CD4-positive, alpha-beta memory T cell (primary cell): Measurements from ENCODE around the gene SLC35A5. TPM values are rescaled to one million over a fixed set of nuclear protein-coding genes. Genes with fewer than 3 reads are reported as not detected.

ENCODE experiments used
- CTCF ChIA-PET: fragments of 350-600 bp; sonication (Branson Sonifier 250); formaldehyde crosslinking; loops from one replicate; lab custom pipeline; 2021; ENCODE audit warnings: inconsistent platforms; ENCODE audit not compliant: partially characterized antibody; lab: Charles Lee
- POLR2A ChIA-PET: fragments of 350-600 bp; sonication (Branson Sonifier 250); formaldehyde crosslinking; loops from one replicate; lab custom pipeline; 2021; ENCODE audit not compliant: partially characterized antibody; lab: Charles Lee
- DNase-seq, 5 donors: peaks; one replicate each; pipeline versions ENCODE4 v3.0.0 to v3.0.0-alpha.2; 2020 to 2022; ENCODE audit warnings: mixed read lengths in 1 of 5
- H3K27ac ChIP-seq: one replicate; pipeline ENCODE4 v1.7.0; 2013; ENCODE audit warnings: low read depth, low read length
- H3K27me3 ChIP-seq: 2 replicates; pipeline ENCODE4 v1.7.0; 2013; ENCODE audit warnings: mild to moderate bottlenecking, low read length, moderate library complexity; ENCODE audit not compliant: insufficient read depth
- H3K36me3 ChIP-seq: 2 replicates; pipeline ENCODE4 v1.7.0; 2013; ENCODE audit warnings: mild to moderate bottlenecking, low read length, moderate library complexity; ENCODE audit not compliant: insufficient read depth
- H3K4me1 ChIP-seq: 2 replicates; pipeline ENCODE4 v1.7.0; 2013; ENCODE audit warnings: mild to moderate bottlenecking, low read length, moderate library complexity; ENCODE audit not compliant: insufficient read depth
- H3K4me3 ChIP-seq, 2 donors: one replicate each; pipeline ENCODE4 v1.7.0; 2013; ENCODE audit warnings: low read length in 2 of 2, mild to moderate bottlenecking in 1 of 2
- H3K9me3 ChIP-seq, 2 donors: one replicate each; pipeline ENCODE4 v1.7.0; 2013; ENCODE audit warnings: low read length in 2 of 2, control low read depth in 1 of 2; ENCODE audit not compliant: control insufficient read depth in 1 of 2
- H3K27ac Mint-ChIP-seq, 7 donors: one replicate each; pipeline ENCODE4 v1.8.0; 2020 to 2021; ENCODE audit warnings: mixed read lengths in 7 of 7, mild to moderate bottlenecking in 6 of 7, inconsistent platforms in 3 of 7, moderate library complexity in 3 of 7
- H3K27me3 Mint-ChIP-seq, 2 donors: one replicate each; pipeline ENCODE4 v1.8.0; 2020 to 2021; ENCODE audit warnings: mixed read lengths in 2 of 2
- H3K36me3 Mint-ChIP-seq, 2 donors: one replicate each; pipeline ENCODE4 v1.8.0; 2020 to 2021; ENCODE audit warnings: mixed read lengths in 2 of 2, inconsistent platforms in 1 of 2, mild to moderate bottlenecking in 1 of 2
- H3K4me1 Mint-ChIP-seq, 4 donors: one replicate each; pipeline ENCODE4 v1.8.0; 2020 to 2021; ENCODE audit warnings: mixed read lengths in 4 of 4, mild to moderate bottlenecking in 1 of 4
- H3K4me3 Mint-ChIP-seq, 8 donors: one replicate each; pipeline ENCODE4 v1.8.0; 2020 to 2021; ENCODE audit warnings: mixed read lengths in 8 of 8, mild to moderate bottlenecking in 7 of 8, moderate library complexity in 6 of 8, inconsistent platforms in 3 of 8
- H3K9me3 Mint-ChIP-seq, 8 donors: one replicate each; pipeline ENCODE4 v1.8.0; 2020 to 2021; ENCODE audit warnings: mixed read lengths in 8 of 8, mild to moderate bottlenecking in 5 of 8, inconsistent platforms in 3 of 8, moderate library complexity in 1 of 8
- intact Hi-C: fragments of 100-400 bp; cut with micrococcal nuclease; formaldehyde crosslinking; loops from one replicate; pipeline ENCODE4 v1.15.1; 2023
- polyA plus RNA-seq, 2 donors: library from polyadenylated mRNA; unstranded; fragments of 300-500 nt; fragmentation: Illumina TruSeq; gene quantifications; one replicate each; pipeline ENCODE4 v1.2.3, GENCODE V29; 2021
- total RNA-seq, 2 experiments: library from RNA; stranded (reverse); gene quantifications; one replicate each; pipeline ENCODE4 v1.2.3, GENCODE V29; 2021

Gene SLC35A5
- total and polyA plus RNA-seq, 4 experiments from 2014 or later: 13.9 to 26.6 (median 25.2) TPM

DNA sequence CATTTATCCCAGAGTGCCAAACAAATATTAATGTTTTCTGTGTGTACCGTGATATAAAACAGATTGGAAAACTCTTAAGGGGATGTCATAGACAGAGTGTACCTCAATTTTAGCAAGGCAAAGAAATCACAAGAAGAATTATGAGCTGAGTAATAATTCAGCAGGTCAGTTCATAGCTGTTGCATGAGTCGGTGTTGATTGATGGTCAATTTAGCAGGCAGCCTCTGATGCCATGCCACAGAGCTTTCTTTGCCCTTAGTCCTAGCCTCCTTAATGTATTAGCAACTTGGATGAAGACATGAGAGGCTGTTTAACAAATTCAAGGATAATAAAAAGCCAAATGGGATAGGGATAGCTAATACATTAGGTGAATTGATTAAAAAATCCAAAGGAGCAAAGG, 6.8 kb downstream of the SLC35A5 start:
- Histone ChIP-seq H3K4me3 (no peak overlapping the region), H3K4me1 (peaks cover 1% of the 10 kb centered on the region), H3K27ac (no peak overlapping the region), H3K27me3 (no peaks in the 10 kb centered on the region), H3K36me3 (peaks cover 20% of the 10 kb centered on the region), H3K9me3 (no peaks in the 10 kb centered on the region)
- peaks cover 6 to 29% (median 16%) of the 10 kb centered on the region in 4 donors for H3K4me1 Mint-ChIP-seq
- CTCF ChIA-PET: interaction anchor here (1.0 to 1.7 kb wide), 4 partner anchors 9 to 23 kb away, joined by 3 to 9 read pairs (median 5); no protein-coding TSS in a partner anchor
- no peak for DNase-seq
- H3K4me3 Mint-ChIP-seq: no peak overlapping the region
- intact Hi-C loops: loop anchor here (10.0 kb wide), 2 partner anchors 406 to 446 kb away; partner anchors contain the start of gene CD200R1
- H3K9me3 Mint-ChIP-seq: no peaks in the 10 kb centered on the region
- H3K27ac Mint-ChIP-seq: peak overlapping the region in 1 of 7 donors; percentile 22
- H3K36me3 Mint-ChIP-seq: peaks cover 61 to 65% of the 10 kb centered on the region in 2 donors
- H3K27me3 Mint-ChIP-seq: no peaks in the 10 kb centered on the region
- POLR2A ChIA-PET: no interaction called here

DNA sequence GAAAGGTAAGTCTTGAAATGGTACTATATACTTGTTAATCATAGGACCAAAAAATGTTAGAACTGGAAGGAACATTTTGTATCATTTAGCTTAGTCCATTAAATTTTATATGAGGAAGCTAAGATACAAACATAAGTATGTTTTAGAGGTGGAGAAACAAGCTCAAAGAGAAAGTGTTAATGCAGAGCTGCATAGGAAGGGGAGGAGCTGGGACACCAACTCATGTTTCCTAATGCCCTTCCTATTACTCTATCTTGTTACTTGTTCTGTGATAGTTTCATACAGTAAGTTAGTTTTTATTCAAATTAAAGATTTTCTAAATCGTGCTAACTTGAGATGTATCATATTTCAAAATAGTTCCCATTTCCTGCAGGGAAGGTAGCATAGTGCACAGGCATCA, 7.4 kb downstream of the SLC35A5 start:
- DNase-seq: no peak
- Histone ChIP-seq H3K4me1 (no peaks in the 10 kb centered on the region), H3K4me3 (no peak overlapping the region), H3K27me3 (no peaks in the 10 kb centered on the region), H3K27ac (no peak overlapping the region), H3K36me3 (peaks cover 24% of the 10 kb centered on the region), H3K9me3 (no peaks in the 10 kb centered on the region)
- ChIA-PET POLR2A (no interaction called here), CTCF (interaction anchor here (1.0 to 1.7 kb wide), 4 partner anchors 8 to 22 kb away, joined by 3 to 9 read pairs (median 5); no protein-coding TSS in a partner anchor)
- H3K36me3 Mint-ChIP-seq: peaks cover 64 to 65% of the 10 kb centered on the region in 2 donors
- peaks cover 5 to 23% (median 13%) of the 10 kb centered on the region in 4 donors for H3K4me1 Mint-ChIP-seq
- no peaks in the 10 kb centered on the region for H3K9me3 Mint-ChIP-seq
- H3K27me3 Mint-ChIP-seq: no peaks in the 10 kb centered on the region
- H3K4me3 Mint-ChIP-seq: no peak overlapping the region
- intact Hi-C loops: loop anchor here (10.0 kb wide), 2 partner anchors 406 to 446 kb away; partner anchors contain the start of gene CD200R1
- H3K27ac Mint-ChIP-seq: peak overlapping the region in 1 of 7 donors; percentile 67

DNA sequence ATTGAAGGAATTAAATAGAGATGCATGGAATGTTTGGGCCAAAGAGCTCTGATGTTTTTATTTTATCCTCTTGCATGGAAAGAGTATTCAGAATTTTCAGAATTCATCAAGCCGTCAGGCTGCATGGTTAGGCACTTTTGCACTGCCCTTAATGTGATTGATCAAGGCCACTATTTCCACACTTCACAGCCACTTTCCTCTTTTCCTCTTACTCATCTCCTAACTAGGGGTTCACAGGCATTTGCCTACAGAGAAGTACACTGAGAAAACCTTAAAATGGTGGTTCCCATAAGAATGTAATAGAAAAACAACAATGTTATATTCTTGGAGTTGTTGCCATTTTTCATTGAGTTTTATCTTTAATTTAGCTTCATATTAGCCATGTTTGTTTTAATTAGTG, 10.9 kb downstream of the SLC35A5 start:
- Histone ChIP-seq H3K4me1 (no peaks in the 10 kb centered on the region), H3K9me3 (no peaks in the 10 kb centered on the region), H3K4me3 (no peak overlapping the region), H3K27me3 (no peaks in the 10 kb centered on the region), H3K36me3 (peaks cover 24% of the 10 kb centered on the region), H3K27ac (no peak overlapping the region)
- peaks cover 52 to 57% of the 10 kb centered on the region in 2 donors for H3K36me3 Mint-ChIP-seq
- H3K4me3 Mint-ChIP-seq: no peak overlapping the region
- intact Hi-C loops: no loop called here
- no peak for DNase-seq
- CTCF ChIA-PET: interaction anchor here (1.9 kb wide), 1 partner anchor 11 kb away, joined by 4 read pairs; the partner anchor contains the start of genes ATG3 and SLC35A5
- no peaks in the 10 kb centered on the region for H3K27me3 Mint-ChIP-seq
- no peak overlapping the region for H3K27ac Mint-ChIP-seq
- POLR2A ChIA-PET: no interaction called here
- no peaks in the 10 kb centered on the region for H3K9me3 Mint-ChIP-seq
- peaks cover 0 to 13% (median 7%) of the 10 kb centered on the region in 4 donors for H3K4me1 Mint-ChIP-seq

DNA sequence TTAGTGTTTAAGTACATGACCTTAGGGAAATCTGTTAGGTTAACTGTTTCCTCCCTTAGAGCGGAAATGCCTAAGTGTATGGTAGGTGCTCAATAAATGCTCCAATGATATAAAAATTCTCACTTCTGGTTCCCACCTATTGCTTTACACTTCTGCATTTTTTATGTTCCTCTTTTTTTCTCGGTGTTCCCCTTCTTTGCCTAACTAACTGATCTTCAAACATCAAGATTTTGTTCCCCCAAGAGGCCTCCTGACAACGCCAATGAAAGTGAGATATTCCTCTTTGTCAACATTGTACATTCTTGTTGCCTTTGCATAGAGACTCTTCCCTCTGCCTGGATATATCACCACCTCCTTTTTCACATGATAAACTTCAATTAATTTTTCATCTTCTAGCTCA, 17.4 kb downstream of the SLC35A5 start:
- Mint-ChIP-seq H3K4me1 (peaks cover 0 to 5% (median 3%) of the 10 kb centered on the region in 4 donors), H3K9me3 (no peaks in the 10 kb centered on the region), H3K36me3 (peaks cover 27 to 59% of the 10 kb centered on the region in 2 donors), H3K27me3 (no peaks in the 10 kb centered on the region), H3K27ac (no peak overlapping the region), H3K4me3 (no peak overlapping the region)
- Histone ChIP-seq H3K27me3 (no peaks in the 10 kb centered on the region), H3K36me3 (peaks cover 24% of the 10 kb centered on the region), H3K4me3 (no peak overlapping the region), H3K27ac (no peak overlapping the region), H3K4me1 (no peaks in the 10 kb centered on the region), H3K9me3 (no peaks in the 10 kb centered on the region)
- intact Hi-C loops: no loop called here
- ChIA-PET POLR2A (interaction anchor here (1.1 kb wide), 1 partner anchor 17 kb away, joined by 3 read pairs; the partner anchor contains the start of genes ATG3 and SLC35A5), CTCF (interaction anchor here (0.8 to 1.4 kb wide), 2 partner anchors 10 to 19 kb away, joined by 3 to 5 read pairs; no protein-coding TSS in a partner anchor)
- DNase-seq: no peak

DNA sequence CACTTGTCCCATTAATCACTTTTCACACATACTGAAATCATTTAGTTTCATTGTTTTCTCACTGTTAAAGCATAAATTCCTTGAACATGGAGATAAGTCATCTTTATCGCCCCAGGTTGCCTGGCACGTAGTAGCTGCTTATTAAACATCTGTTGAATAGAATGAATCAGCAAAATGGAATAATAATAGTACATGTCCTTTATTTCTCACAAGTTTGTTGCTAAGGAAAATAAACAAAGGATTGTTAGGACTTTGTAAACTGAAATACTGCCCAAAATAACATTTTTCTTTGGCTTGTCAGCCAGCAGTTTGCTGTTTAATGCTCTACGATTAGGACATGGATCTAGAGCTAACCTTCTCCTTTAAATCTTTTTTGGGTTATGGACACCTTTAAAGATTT, 17.9 kb downstream of the SLC35A5 start:
- Mint-ChIP-seq H3K4me3 (no peak overlapping the region), H3K27me3 (no peaks in the 10 kb centered on the region), H3K27ac (no peak overlapping the region), H3K9me3 (no peaks in the 10 kb centered on the region), H3K36me3 (peaks cover 30 to 61% of the 10 kb centered on the region in 2 donors), H3K4me1 (peaks cover 0 to 5% (median 3%) of the 10 kb centered on the region in 4 donors)
- no peak overlapping the region for H3K27ac ChIP-seq
- no peaks in the 10 kb centered on the region for H3K9me3 ChIP-seq
- ChIA-PET POLR2A (interaction anchor here (1.1 kb wide), 1 partner anchor 18 kb away, joined by 3 read pairs; the partner anchor contains the start of genes ATG3 and SLC35A5), CTCF (interaction anchor here (0.8 to 1.4 kb wide), 2 partner anchors 11 to 20 kb away, joined by 3 to 5 read pairs; no protein-coding TSS in a partner anchor)
- H3K36me3 ChIP-seq: peaks cover 27% of the 10 kb centered on the region
- H3K4me1 ChIP-seq: no peaks in the 10 kb centered on the region
- no peak overlapping the region for H3K4me3 ChIP-seq
- intact Hi-C loops: loop anchor here (5.0 kb wide), 2 partner anchors 233 to 398 kb away; partner anchors contain the start of gene CD200R1
- no peaks in the 10 kb centered on the region for H3K27me3 ChIP-seq
- DNase-seq: no peak

DNA sequence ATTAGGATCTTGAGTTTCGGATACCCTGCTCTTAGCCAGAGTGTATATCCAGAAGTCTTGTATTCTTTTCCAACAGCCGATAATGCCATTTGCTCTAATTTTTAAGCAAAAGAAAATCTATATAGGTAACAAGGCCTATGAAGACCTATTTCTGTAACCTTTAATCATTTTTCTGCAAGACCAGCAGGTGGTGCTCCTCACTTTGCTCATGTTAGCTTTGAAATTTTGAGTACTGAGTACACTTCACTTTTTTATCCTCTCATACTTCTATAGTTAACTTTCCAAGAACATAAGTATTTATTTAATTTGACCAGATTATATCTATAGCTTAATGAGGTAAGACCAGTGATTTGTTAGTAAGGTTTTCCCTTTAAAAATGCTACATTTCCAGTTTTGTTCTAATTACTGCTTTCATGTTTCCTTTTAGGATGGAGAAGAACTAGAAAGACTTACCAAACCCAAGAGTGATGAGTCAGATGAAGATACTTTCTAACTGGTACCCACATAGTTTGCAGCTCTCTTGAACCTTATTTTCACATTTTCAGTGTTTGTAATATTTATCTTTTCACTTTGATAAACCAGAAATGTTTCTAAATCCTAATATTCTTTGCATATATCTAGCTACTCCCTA, 20.5 kb downstream of the SLC35A5 start:
- ChIA-PET CTCF (interaction anchor here (0.7 to 1.9 kb wide), 11 partner anchors 14 to 706 kb away, joined by 3 to 10 read pairs (median 4); partner anchors contain the start of genes ATG3 and SLC35A5), POLR2A (interaction anchor here (1.7 kb wide), 1 partner anchor 20 kb away, joined by 4 read pairs; the partner anchor contains the start of genes ATG3 and SLC35A5)
- Histone ChIP-seq H3K36me3 (peaks cover 27% of the 10 kb centered on the region), H3K27ac (no peak overlapping the region), H3K27me3 (no peaks in the 10 kb centered on the region), H3K4me3 (no peak overlapping the region), H3K9me3 (no peaks in the 10 kb centered on the region), H3K4me1 (no peaks in the 10 kb centered on the region)
- peak overlapping the region in 3 of 7 donors; percentile 17 to 47 (median 36) for H3K27ac Mint-ChIP-seq
- DNase-seq: peak in 4 of 5 donors; percentile 19 to 27 (median 24)
- H3K4me1 Mint-ChIP-seq: peaks cover under 1 to 2% (median 2%) of the 10 kb centered on the region in 4 donors
- no peaks in the 10 kb centered on the region for H3K9me3 Mint-ChIP-seq
- H3K27me3 Mint-ChIP-seq: no peaks in the 10 kb centered on the region
- intact Hi-C loops: loop anchor here (1.0 to 5.0 kb wide), 3 partner anchors 230 to 706 kb away; partner anchors contain the start of gene CD200R1
- H3K36me3 Mint-ChIP-seq: peaks cover 49 to 75% of the 10 kb centered on the region in 2 donors
- no peak overlapping the region for H3K4me3 Mint-ChIP-seq

DNA sequence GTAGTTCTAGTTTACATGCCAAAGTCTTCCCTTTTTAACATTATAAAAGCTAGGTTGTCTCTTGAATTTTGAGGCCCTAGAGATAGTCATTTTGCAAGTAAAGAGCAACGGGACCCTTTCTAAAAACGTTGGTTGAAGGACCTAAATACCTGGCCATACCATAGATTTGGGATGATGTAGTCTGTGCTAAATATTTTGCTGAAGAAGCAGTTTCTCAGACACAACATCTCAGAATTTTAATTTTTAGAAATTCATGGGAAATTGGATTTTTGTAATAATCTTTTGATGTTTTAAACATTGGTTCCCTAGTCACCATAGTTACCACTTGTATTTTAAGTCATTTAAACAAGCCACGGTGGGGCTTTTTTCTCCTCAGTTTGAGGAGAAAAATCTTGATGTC, 21.3 kb downstream of the SLC35A5 start:
- intact Hi-C loops: loop anchor here (5.0 kb wide), 2 partner anchors 229 to 394 kb away; partner anchors contain the start of gene CD200R1
- no peak overlapping the region for H3K4me3 Mint-ChIP-seq
- POLR2A ChIA-PET: no interaction called here

More for the DNA sequence above, 21.3 kb downstream of the SLC35A5 start:
- no peaks in the 10 kb centered on the region for H3K27me3 ChIP-seq
- no peak for DNase-seq
- H3K27ac ChIP-seq: no peak overlapping the region
- H3K4me1 Mint-ChIP-seq: peaks cover 3 to 5% (median 4%) of the 10 kb centered on the region in 4 donors
- H3K27me3 Mint-ChIP-seq: no peaks in the 10 kb centered on the region
- peaks cover 50 to 80% of the 10 kb centered on the region in 2 donors for H3K36me3 Mint-ChIP-seq
- H3K9me3 ChIP-seq: no peaks in the 10 kb centered on the region
- no peak overlapping the region for H3K4me3 ChIP-seq
- peaks cover 27% of the 10 kb centered on the region for H3K36me3 ChIP-seq
- no peak overlapping the region for H3K27ac Mint-ChIP-seq
- no peaks in the 10 kb centered on the region for H3K9me3 Mint-ChIP-seq
- CTCF ChIA-PET: interaction anchor here (0.8 to 1.9 kb wide), 7 partner anchors 15 to 706 kb away, joined by 3 to 10 read pairs (median 6); partner anchors contain the start of genes ATG3 and SLC35A5
- no peaks in the 10 kb centered on the region for H3K4me1 ChIP-seq
